Skin of body (tissue), 2 donors: ENCODE results near the gene EFNB3. TPM values are rescaled to one million over a fixed set of nuclear protein-coding genes. Genes with fewer than 3 reads are reported as not detected.

Experiments used
- DNase-seq: peaks from one replicate; lab custom pipeline; 2025; lab: John Stamatoyannopoulos, UW
- total RNA-seq: library from RNA; depleted of rRNA; stranded (reverse); fragments of >200 nt; gene quantifications from one replicate; pipeline ENCODE4 v1.2.3, GENCODE V29; 2014

EFNB3 gene
- total RNA-seq, 1 donor from 2014 or later = 3.9 TPM

DNA sequence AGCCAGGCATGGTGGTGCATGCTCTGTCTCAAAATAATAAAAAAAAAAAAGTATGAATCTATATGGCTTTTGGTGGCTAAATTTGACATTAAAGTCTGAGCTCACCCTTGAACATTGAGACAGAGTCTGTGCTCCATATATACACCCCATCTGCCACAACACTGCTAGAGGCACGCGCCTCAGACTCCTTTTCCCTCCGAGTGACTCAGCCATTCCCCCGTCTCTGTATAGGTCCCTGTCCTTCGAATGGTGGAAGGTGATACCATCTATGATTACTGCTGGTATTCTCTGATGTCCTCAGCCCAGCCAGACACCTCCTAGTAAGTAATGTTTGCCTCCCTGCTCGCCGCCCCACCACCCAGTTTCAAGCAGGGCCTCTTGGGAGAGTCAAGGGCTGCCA is 4.5 kb upstream of the EFNB3 start:
- DNase-seq = no peak

DNA sequence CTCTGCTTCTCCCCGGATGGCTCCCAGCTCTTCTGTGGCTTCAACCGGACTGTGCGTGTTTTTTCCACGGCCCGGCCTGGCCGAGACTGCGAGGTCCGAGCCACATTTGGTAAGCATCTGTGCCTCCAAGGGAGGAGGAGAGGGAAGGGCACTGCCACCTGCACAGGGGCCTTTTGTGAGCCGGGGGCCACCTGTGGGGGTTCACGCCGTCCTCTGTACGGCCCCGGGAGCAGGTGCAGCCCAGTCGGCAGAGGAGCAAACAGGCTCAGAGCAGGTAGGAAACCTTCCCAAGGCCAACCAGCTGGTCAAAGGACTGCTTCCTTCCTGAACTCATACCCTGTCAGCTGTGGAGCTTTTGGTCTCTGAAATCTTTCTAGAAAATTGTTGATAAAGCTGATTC is 3.3 kb upstream of the EFNB3 start:
- no peak for DNase-seq

DNA sequence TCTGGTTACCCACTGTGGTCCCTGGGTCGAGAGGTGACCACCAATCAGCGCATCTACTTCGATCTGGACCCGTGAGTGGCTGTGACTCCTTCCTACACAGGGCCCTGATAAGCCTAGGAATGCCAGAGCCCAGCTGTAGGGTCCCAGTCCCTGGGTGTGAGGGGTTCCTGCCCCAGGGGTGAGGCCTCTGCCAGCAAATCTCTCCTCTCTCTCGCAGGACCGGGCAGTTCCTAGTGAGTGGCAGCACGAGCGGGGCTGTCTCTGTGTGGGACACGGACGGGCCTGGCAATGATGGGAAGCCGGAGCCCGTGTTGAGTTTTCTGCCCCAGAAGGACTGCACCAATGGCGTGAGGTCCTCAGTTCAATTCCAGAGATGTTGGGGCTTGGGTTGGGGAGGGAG is 2.2 kb upstream of the EFNB3 start:
- no peak for DNase-seq

DNA sequence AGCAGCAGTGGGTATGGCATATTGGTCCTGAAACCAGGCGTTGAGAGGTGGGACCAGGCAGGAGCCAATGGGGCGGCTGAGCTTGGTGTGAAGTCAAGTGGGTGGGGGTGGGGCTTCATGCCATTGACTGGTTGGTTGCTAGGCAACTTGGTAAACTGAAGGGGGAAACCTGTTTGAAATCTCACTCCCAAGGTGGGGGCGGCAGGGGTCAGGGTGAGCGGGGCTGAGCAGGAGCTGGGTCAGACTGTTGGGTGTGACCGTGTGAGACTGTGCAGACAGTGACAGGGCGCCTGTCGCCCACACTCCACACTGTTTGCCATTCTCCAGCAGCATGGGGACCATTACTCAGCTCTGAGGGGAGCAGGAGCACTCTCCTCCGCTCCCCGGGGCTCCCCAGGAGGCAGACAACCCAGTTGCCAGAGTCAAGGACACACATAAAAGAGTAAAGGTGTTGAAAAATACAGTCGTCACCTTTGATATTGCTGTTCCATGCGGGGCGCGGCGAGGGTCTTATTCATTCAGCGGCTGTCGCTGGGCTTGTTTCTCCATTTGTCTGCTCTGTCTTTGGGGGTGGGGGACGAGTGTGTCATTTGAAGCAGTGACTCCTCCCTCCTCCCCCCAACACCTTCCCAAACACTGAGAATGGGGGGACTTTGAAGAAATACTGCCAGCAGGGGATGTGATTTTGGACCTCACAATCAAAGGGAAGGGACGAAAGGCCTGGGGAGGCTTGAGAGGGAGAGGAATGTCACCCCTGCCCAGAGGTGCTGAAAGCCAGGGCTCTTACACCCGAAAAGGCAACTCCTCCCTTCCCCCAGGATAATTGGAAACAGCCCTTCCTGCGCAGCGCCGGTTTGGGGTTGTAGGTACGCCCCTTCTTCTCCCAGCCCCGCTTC is 1.2 kb upstream of the EFNB3 start:
- peak; percentile 39 for DNase-seq

DNA sequence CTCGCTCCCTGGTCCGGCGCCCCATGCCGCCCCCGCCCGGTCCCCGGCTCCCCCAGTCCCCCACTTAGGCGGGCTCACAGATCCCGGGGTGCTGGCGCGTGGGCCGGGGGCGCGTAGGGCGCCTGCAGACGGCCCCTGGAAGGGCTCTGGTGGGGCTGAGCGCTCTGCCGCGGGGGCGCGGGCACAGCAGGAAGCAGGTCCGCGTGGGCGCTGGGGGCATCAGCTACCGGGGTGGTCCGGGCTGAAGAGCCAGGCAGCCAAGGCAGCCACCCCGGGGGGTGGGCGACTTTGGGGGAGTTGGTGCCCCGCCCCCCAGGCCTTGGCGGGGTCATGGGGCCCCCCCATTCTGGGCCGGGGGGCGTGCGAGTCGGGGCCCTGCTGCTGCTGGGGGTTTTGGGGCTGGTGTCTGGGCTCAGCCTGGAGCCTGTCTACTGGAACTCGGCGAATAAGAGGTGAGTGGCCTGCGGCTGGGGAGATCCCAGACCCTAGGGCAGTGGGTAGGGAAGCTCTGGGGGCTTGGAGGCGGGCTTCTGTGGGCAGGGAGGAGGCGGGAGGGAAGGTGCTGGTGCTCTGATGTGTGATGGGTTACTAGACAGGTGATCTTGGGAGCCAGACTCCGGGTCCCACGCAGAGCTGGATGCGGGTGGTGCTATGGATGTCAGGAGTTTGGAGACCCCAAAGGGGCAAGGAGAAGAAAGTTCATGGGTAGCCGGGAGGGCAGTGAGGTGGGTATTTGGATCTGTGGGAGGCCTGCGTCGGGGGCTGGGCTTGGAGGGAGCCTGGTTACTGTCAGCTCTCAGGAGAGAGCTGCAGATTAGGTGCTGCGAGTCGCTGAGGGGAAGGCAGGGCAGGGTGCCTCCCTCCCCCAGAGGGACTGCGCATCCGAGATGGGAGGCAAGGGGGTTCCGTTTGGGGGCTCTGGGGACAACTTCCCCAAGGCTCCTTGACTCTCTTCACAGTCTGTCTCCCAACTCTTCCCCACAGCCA is 560 bp downstream of the EFNB3 start:
- DNase-seq = no peak

- no peak for DNase-seq
Measured at GRCh38 chr17:7706631-7707354, 1.8 kb downstream of the EFNB3 start.

DNA sequence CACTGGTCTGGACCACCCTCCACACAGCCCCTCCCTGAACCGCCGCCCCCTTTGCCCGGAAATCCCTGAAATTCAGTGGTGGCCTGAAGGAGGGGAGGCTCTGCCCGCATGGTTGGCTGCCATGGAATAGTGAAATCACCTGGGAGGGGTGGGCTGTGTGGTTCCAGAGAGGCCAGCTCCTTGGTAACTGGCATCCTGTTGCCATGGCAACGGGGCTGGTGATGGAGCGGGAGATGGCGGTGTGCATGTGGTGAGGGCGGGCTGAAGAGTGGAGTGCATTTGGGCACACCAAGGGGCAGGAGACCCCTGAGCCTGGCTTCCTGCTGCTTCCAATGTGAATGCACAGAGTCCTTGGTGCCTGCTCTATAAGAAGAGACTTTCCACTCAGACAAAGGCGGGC is 2.4 kb downstream of the EFNB3 start:
- DNase-seq = no peak

DNA sequence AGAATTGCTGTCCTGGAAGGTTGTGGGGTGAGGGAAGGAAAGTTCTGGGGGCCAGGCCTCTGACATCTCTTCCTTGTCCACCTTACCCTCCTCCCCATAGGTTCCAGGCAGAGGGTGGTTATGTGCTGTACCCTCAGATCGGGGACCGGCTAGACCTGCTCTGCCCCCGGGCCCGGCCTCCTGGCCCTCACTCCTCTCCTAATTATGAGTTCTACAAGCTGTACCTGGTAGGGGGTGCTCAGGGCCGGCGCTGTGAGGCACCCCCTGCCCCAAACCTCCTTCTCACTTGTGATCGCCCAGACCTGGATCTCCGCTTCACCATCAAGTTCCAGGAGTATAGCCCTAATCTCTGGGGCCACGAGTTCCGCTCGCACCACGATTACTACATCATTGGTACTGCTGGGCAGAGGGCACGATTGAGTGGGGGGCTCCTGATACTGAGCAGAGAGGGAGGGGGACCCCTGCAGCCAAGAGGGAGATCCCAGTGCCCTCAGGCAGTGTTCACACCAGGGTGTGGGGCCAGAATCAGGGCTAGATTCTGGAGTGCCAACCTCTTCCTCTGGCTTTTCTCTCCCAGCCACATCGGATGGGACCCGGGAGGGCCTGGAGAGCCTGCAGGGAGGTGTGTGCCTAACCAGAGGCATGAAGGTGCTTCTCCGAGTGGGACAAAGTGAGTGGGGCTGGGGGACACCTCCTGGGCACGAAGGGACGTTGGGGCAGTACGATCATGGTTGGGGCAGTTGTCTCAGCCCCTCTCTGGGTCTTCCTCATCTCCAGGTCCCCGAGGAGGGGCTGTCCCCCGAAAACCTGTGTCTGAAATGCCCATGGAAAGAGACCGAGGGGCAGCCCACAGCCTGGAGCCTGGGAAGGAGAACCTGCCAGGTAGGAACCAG is 3.1 kb downstream of the EFNB3 start:
- no peak for DNase-seq

GRCh38 chr17:7709031-7709430 is 4.0 kb downstream of the EFNB3 start:
- DNase-seq = no peak

DNA sequence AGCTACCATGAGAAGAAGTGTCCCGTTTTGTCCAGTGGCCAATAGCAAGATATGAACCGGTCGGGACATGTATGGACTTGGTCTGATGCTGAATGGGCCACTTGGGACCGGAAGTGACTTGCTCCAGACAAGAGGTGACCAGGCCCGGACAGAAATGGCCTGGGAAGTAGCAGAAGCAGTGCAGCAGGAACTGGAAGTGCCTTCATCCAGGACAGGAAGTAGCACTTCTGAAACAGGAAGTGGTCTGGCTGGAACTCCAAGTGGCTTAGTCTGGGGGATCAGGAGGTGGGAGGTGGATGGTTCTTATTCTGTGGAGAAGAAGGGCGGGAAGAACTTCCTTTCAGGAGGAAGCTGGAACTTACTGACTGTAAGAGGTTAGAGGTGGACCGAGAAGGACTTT is 5.3 kb downstream of the EFNB3 start:
- no peak for DNase-seq

DNA sequence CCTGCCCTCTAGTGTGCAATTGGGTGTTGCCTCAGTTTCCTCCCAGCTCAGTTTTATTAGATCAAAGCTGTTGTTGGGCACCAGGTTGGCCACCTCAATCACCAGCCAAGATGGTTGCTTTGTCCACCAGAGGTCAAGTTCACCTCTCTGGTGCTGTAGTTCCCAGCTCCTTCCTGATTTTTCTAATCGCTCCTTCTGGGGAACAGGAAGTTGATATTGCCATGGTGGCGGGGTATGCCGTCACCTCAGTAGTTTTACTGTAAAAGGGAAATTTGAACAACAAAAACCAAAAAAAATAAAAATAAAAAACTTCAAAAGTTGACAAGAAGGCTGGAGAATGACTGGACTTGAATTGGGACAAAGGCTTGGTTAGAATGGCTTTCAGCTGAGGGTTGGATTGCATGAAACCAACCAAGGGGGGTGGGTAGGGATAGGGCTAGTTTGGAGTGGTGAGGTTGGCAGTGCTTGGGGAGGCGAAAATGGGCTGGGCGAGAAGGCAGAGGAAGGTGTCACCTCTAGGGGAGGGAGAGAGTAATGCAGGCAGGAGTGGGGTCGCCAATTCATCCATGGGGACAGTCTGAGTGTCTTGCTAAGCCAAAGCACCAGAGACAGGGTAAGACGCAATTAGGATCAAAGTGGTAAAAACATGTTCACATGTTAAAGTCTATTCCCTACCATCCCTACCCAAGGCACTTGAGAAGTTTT is 6.2 kb downstream of the EFNB3 start:
- DNase-seq = no peak

GRCh38 chr17:7712111-7712771 is 7.2 kb downstream of the EFNB3 start:
- DNase-seq = no peak

- DNase-seq = no peak
Measured at GRCh38 chr17:7713782-7714181, 8.8 kb downstream of the EFNB3 start.

DNA sequence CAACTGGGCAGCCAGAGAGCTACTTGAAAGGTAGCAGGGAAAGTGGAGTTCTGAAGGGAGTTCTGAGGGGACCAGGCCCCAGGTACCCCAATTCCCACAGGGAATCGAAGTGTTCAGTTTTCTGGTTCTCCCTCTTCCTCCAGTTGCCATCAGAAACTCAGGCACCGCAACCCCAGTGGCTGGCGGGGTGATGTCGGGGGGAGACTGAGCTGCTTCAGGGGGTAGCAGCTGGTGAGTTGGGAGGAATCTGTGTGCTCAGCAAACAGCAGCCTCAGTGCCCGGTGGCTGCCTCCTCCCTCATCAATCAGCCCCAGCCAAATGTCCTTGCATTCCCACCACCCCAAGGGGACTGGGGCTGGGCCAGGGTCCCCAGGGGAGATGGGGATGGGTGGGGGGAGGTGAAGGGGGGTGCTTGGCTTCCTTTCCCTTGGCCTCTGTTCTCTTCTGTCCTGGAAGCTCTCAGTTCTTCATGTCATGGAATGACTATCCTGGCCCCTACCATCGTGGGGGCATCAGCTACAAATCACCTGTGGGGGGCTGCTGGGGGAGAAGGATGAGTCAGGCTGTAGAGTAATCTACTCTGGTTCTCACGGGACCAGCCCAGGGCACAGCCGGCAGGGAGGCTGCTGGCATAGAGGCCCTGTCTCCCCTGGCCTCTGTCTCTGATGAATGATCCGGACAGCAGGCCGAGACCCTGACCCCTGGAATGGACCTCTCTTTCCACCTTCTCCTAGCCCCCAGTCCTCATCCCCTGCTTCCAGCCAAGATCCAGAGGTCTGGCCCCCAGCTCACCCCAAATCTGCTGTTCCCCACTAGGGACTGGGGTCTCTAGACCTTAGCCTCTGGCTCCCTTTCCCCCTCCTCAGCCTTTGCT is 10.0 kb downstream of the EFNB3 start:
- no peak for DNase-seq

GRCh38 chr17:7715936-7716886 is 11.2 kb downstream of the EFNB3 start:
- no peak for DNase-seq

GRCh38 chr17:7716901-7717755 is 12.1 kb downstream of the EFNB3 start, which contains the start of gene DNAH2:
TSS of gene DNAH2 (plus strand) at chr17:7717744. CDS start at chr17:7719735, 1,991 bp downstream.
- peak; percentile 83 for DNase-seq
